ENCODE results near the gene ANGPT4.

ANGPT4 gene

GRCh38 chr20:825710-826421 is 90.3 kb downstream of the ANGPT4 start:
- no peak for DNase-seq (ENCODE audit: low spot score)

GRCh38 chr20:824916-825315 is 91.2 kb downstream of the ANGPT4 start:
- DNase-seq (ENCODE audit: low spot score), result no peak

DNA sequence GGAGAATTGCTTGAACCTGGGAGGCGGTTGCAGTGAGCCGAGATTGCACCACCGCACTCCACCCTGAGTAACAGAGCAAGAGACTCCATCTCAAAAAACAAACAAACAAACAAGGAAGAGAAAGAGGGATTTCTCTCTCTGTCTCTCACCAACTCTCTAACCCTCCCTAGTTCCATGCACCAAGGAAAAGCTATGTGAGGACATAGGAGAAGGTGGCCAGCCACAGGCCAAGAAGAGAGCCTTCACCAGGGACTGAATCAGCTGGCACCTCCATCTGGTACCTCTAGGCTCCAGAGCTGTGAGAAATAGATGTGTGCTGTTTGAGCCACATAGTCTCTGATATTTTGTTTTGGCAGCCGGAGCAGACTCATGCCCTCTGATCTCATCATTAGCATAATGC is 91.6 kb downstream of the ANGPT4 start:
- no peak for DNase-seq (ENCODE audit: low spot score)

GRCh38 chr20:823574-823902 is 92.6 kb downstream of the ANGPT4 start:
- DNase-seq (ENCODE audit: low spot score), result no peak

DNA sequence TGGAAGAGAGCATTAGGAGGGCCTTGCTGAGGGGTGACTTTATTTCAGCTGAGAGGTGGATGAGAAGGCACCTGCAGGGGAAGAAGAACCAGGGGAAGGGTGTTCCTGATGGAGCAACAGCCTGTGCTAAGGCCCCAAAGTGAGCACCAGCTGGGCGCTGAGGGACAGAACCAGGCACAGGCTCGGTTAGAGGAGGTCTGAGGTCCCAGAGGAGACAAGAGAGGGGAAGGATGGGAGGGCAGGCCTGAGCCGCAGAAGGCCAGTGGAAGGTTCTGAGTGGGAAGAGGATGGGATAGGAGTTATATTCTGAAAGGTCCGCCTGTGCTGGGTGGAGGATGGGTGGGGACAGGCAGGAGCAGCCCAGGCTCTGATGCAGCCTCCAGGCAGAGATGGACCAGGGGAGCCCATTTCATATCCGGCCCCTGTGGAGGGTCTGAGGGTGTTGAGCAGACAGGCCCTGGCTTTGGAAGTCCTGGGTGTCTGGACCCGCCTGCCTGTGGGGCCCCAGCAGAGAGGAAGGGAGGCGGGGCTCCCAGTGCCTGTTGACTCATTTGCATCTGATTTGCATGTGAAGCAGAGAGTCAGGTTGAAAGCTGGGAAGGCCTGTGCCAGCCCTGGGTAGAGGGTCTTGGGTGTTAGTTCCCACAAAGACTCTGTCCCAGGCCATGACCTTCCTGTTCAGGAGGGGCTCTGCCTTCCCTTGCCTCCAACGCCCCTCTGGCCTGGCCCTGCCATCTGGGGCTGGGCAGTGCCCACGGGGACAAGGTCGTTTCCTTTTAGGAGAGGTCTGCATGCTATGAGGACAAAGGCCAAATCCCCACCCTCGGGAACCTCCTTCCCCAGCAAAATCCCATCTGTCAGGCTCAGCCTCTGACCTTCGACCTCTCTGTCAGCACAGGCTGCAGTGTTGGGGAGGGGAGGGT is 93.2 kb downstream of the ANGPT4 start:
- no peak for DNase-seq (ENCODE audit: low spot score)

GRCh38 chr20:821731-822065 is 94.4 kb downstream of the ANGPT4 start:
- no peak for DNase-seq (ENCODE audit: low spot score)

- DNase-seq (ENCODE audit: low spot score), result no peak
These were observed 94.9 kb downstream of the ANGPT4 start for GRCh38 chr20:821046-821730.

DNA sequence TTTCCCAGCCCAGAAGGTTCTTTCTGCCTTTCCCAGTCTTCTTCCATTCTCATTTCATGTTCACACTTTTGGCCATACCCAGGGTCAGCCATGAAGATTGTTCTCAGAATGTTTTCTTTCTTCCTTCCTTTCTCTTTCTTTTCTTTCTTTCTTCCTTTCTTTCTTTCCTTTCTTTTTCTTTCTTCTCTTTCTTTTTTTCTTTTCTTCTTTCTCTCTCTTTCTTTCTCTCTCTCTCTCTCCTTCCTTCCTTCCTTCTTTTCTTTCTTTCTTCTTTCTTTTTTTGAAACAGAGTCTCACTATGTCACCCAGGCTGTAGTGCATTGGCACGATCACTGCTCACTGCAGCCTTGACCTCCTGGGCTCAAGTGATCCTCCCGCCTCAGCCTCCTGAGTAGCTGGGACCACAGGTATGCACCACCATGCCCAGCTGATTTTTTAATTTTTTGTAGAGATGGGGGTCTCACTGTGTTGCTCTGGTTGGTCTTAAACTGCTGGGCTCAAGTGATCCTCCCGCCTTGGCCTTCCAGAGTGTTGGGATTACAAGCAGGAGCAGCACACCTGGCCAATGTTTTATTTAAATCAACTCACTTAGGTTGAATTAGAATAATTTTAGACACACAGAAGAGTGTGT is 95.7 kb downstream of the ANGPT4 start:
- DNase-seq (ENCODE audit: low spot score), result no peak

Data from AG20443 (cell line).